HG03097 (cell line): ENCODE data around the gene C15orf62.

Source experiments
- ATAC-seq: cut with Tn5 transposase; IDR thresholded peaks from one replicate; pipeline ENCODE4 v1.9.1; 2021; ENCODE audit not compliant: unreplicated experiment, low FRiP score

Gene C15orf62

GRCh38 chr15:40754883-40755811 lies 14.6 kb upstream of the C15orf62 start, which contains the start of gene RMDN3:
RMDN3 (minus strand) TSS chr15:40755254; CDS start chr15:40754783, 471 bp downstream.
- peak; percentile 82 for ATAC-seq

- no peak for ATAC-seq
These were observed 14.0 kb upstream of the C15orf62 start for GRCh38 chr15:40755812-40756208.

- no peak for ATAC-seq
These were observed 12.8 kb upstream of the C15orf62 start for GRCh38 chr15:40756938-40757337.

GRCh38 chr15:40759961-40760360 lies 9.8 kb upstream of the C15orf62 start:
- ATAC-seq: no peak

- no peak for ATAC-seq
These were observed 6.6 kb upstream of the C15orf62 start for GRCh38 chr15:40762919-40763800.

GRCh38 chr15:40763801-40764628 lies 5.8 kb upstream of the C15orf62 start, which contains the start of gene GCHFR:
GCHFR (plus strand) TSS chr15:40764068; CDS start chr15:40764181, 113 bp downstream.
- ATAC-seq: no peak

- ATAC-seq: no peak
These were observed 5.1 kb upstream of the C15orf62 start for GRCh38 chr15:40764629-40765103.

- no peak for ATAC-seq
These were observed 3.5 kb upstream of the C15orf62 start for GRCh38 chr15:40766194-40766815.

- no peak for ATAC-seq
These were observed 2.6 kb upstream of the C15orf62 start for GRCh38 chr15:40766906-40767837.

GRCh38 chr15:40767838-40768500 lies 1.8 kb upstream of the C15orf62 start:
- no peak for ATAC-seq

GRCh38 chr15:40768521-40769273 lies 1.1 kb upstream of the C15orf62 start:
- no peak for ATAC-seq

GRCh38 chr15:40770147-40770721 lies 454 bp downstream of the C15orf62 start:
- no peak for ATAC-seq

GRCh38 chr15:40771242-40771641 lies 1.5 kb downstream of the C15orf62 start:
- ATAC-seq: no peak

GRCh38 chr15:40772014-40772413 lies 2.2 kb downstream of the C15orf62 start:
- ATAC-seq: no peak

- ATAC-seq: no peak
These were observed 3.7 kb downstream of the C15orf62 start for GRCh38 chr15:40773496-40773895.

GRCh38 chr15:40773902-40774301 lies 4.1 kb downstream of the C15orf62 start:
- ATAC-seq: no peak

- ATAC-seq: no peak
These were observed 5.2 kb downstream of the C15orf62 start for GRCh38 chr15:40775007-40775406.
